Right cardiac atrium (tissue), 5 donors: Measurements from ENCODE around the gene DBNL. TPM values are rescaled to one million over a fixed set of nuclear protein-coding genes. Genes with fewer than 3 reads are reported as not detected.

Experiments used
- ATAC-seq, 2 donors: fragments of 200-7000 bp; cut with Tn5 transposase; one replicate each; pipeline versions ENCODE4 v1.8.0 to v1.9.1; 2020; ENCODE audit warnings: moderate library complexity in 2 of 2, mild to moderate bottlenecking in 1 of 2
- DNase-seq, 3 donors: peaks; one replicate each; pipeline ENCODE4 v3.0.0-alpha.2; 2020
- H3K27ac ChIP-seq: one replicate; pipeline ENCODE4 v1.5.1; 2013; ENCODE audit warnings: mild to moderate bottlenecking, low read length, control low read depth, moderate library complexity
- H3K27me3 ChIP-seq: one replicate; pipeline ENCODE4 v1.6.1; 2013; ENCODE audit not compliant: control insufficient read depth, insufficient read depth
- H3K4me1 ChIP-seq: one replicate; pipeline ENCODE4 v1.6.1; 2013; ENCODE audit warnings: low read length; ENCODE audit not compliant: control insufficient read depth, insufficient read depth
- H3K4me3 ChIP-seq: one replicate; pipeline ENCODE4 v1.5.1; 2013; ENCODE audit warnings: low read length, control low read depth
- H3K9me3 ChIP-seq: one replicate; pipeline ENCODE4 v1.6.1; 2013; ENCODE audit warnings: low read length; ENCODE audit not compliant: control insufficient read depth
- WGBS: extraction: QIAGEN DNeasy Blood & Tissue Kit; methylation state at CpG from one replicate; pipeline ENCODE4 v1.1.7; 2013; 5-methylcytosine and 5-hydroxymethylcytosine counted together
- intact Hi-C, 4 donors: fragments of 100-400 bp; cut with DNase I; formaldehyde crosslinking; loops; one replicate each; pipeline versions ENCODE4 v1.11.0 to v1.14.0; 2022 to 2023
- polyA plus RNA-seq: library from polyadenylated mRNA; stranded (reverse); fragments of 200-250 nt; gene quantifications from one replicate; pipeline ENCODE4 v1.2.3, GENCODE V29; 2013
- total RNA-seq, 4 donors: library from RNA; stranded (reverse); fragmentation: NEBNext Ultra II Directional; extraction: Animal tissue kit (Norgen Biotek cat#: 25700); gene quantifications; one replicate each; pipeline ENCODE4 v1.2.1, GENCODE V29; 2021
- donor health status: healthy with polysubstance abuse.
- donor health status: DM: no; HTN: yes; CAD: no.
- donor health status: DM: no; HTN: no; CAD: no.
- donor health status: DM: no; HTN: yes; CAD: no; lungs with severe emphysema.
- donor health status: DM: yes; HTN: yes; CAD: no.

Gene DBNL
- total and polyA plus RNA-seq, 5 donors: 34.3 to 44.6 (median 37.5) TPM

GRCh38 chr7:44072364-44073231, 28.1 kb downstream of the DBNL start:
- H3K27me3 ChIP-seq: no peaks in the 10 kb centered on the region
- WGBS: 32% methylated on average over 12 of the region's 12 CpGs
- peak; percentile 39 to 75 for ATAC-seq
- H3K9me3 ChIP-seq: no peaks in the 10 kb centered on the region
- H3K27ac ChIP-seq: peak overlapping the region; percentile 28
- DNase-seq: peak; percentile 91 to 94 (median 94)
- H3K4me1 ChIP-seq: peaks cover 3% of the 10 kb centered on the region
- intact Hi-C loops: loop anchor here in 3 of 4 donors (5.0 to 10.0 kb wide), 2 partner anchors 115 to 122 kb away; partner anchors contain the start of gene GCK (in 1 of the 3)
- no peak overlapping the region for H3K4me3 ChIP-seq

DNA sequence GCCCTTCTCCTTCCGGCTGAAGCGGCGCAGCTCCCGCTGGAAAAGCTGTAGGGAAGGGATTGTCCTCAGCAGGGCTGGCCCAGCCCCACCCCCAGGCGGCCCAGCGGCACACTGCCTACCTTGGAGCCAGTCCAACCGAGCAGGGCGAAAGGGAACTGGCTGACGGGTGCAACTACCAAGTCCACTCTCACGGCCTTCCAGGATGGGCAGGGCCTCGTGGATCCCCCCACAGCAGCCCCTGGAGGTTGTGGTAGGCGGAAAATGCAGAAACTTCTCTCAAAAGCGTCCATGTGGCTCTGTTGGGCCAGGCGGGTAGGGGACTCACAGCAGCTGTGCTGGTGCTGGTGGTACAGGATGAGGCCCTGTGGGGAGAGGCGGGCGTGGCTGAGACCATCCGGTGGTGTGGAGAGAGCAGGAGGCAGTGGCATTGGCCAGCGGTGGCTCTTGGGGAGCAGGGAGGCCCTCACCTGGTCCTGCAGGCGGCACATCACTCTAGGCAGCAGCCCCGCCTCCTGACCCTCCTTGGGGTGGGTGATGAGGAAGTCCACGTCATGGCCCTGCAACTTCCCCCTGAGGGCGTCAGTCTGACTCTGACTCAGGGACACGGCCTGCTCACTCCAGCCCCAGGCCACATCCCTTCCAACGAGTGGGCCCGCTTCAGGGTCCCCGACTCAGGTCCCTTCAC, 29.3 kb downstream of the DBNL start:
- Histone ChIP-seq H3K27ac (peak overlapping the region; percentile 63), H3K9me3 (no peaks in the 10 kb centered on the region), H3K4me1 (no peaks in the 10 kb centered on the region), H3K27me3 (no peaks in the 10 kb centered on the region), H3K4me3 (no peak overlapping the region)
- WGBS: 52% methylated on average over 26 of the region's 26 CpGs
- intact Hi-C loops: loop anchor here in 3 of 4 donors (5.0 to 10.0 kb wide), 2 partner anchors 113 to 121 kb away; partner anchors contain the start of gene GCK (in 1 of the 3)
- ATAC-seq (peak; percentile 61 to 77), DNase-seq (peak; percentile 80 to 93 (median 90))

- H3K9me3 ChIP-seq: no peaks in the 10 kb centered on the region
- WGBS: 82% methylated on average over 13 of the region's 13 CpGs
- H3K27ac ChIP-seq: peak overlapping the region; percentile 16
- no peaks in the 10 kb centered on the region for H3K27me3 ChIP-seq
- no peak for DNase-seq
- intact Hi-C loops: loop anchor here in 3 of 4 donors (5.0 to 10.0 kb wide), 2 partner anchors 113 to 120 kb away; partner anchors contain the start of gene GCK (in 1 of the 3)
- no peak overlapping the region for H3K4me3 ChIP-seq
- ATAC-seq: no peak
- no peaks in the 10 kb centered on the region for H3K4me1 ChIP-seq
These were observed 29.8 kb downstream of the DBNL start for GRCh38 chr7:44074349-44074695.

DNA sequence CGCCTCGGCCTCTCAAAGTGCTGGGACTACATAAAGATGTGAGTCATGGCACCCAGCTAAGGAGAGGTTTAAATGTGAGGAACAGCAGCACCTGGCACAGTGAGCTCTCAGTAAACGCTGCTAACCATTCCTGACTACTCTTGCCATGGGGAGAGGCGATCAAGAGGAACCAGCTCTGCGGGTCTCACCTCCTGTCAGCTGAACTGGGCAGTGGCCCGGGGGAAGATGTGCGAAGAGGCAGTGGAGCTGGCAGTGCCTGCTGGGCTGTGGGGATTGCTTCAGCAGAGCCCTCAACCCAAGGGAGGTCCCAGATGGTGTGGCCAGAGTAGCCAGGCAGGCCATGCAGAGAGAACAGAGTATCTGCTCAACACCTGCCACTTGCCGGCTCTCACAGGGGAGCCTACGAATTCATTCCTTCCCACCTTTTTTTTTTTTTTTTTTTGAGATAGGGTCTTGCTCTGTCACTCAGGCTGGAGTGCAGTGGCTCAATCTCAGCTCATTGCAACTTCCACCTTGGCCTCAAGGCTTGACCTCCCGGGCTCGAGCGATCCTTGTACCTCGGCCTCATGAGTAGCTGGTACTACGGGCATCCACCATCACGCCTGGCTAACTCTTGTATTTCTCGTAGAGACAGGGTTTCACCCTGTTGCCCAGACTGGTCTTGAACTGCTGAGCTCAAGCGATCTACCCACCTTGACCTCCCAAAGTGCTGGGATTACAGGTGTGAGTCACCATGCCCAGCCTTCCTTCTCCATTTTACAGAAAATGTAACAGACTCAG, 31.0 kb downstream of the DBNL start:
- 93% methylated on average over 17 of the region's 17 CpGs for WGBS
- no peaks in the 10 kb centered on the region for H3K4me1 ChIP-seq
- intact Hi-C loops: loop anchor here in 2 of 4 donors (10.0 kb wide), 1 partner anchor 119 kb away; no protein-coding TSS in a partner anchor
- DNase-seq (peak in 1 of 3 donors; percentile 13), ATAC-seq (no peak)
- H3K4me3 ChIP-seq: no peak overlapping the region
- no peaks in the 10 kb centered on the region for H3K27me3 ChIP-seq
- H3K9me3 ChIP-seq: no peaks in the 10 kb centered on the region
- H3K27ac ChIP-seq: peak overlapping the region; percentile 57

DNA sequence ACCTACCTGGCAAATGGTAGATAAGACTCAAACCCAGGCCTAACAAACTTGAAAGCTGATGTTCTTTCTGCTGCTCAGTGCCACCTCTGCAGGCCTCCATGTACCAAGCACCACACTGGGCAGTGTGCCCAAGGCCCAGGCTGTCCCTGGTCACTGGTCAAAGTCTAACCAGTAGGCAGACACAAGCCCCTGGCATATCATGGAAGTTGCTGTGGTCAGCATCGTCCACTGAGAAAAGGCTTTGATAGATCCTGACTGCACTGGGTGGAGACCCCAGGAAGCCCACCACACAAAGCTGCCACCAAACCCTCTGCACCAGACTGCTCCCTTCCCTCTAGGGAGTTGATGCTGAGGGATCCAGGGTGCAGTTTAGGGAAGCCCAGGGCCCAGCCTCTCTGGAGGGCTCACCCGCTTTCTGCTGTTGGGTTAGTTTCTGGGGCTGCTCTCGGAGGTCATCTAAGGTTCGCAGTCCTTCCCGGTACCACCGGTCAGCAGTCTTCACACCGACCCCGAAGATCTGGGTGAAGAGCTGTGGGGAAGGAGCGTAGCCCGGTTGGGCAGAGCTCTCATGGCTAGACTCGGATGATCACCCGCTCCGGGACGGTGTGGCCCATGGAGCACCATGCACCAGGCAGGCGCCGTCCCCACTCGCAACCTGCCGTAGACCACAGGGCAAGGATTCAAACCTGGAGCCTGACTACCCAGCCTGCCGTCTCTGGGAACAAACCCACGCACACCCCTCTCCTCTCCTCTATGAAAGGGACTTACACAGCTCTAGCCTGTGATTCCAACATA, 31.8 kb downstream of the DBNL start:
- WGBS: 92% methylated on average over 20 of the region's 20 CpGs
- DNase-seq (peak in 2 of 3 donors; percentile 28 to 80), ATAC-seq (no peak)
- no peaks in the 10 kb centered on the region for H3K27me3 ChIP-seq
- no peaks in the 10 kb centered on the region for H3K9me3 ChIP-seq
- intact Hi-C loops: loop anchor here in 2 of 4 donors (10.0 kb wide), 1 partner anchor 119 kb away; no protein-coding TSS in a partner anchor
- H3K4me1 ChIP-seq: peaks cover 3% of the 10 kb centered on the region
- no peak overlapping the region for H3K4me3 ChIP-seq
- peak overlapping the region; percentile 57 for H3K27ac ChIP-seq

GRCh38 chr7:44077061-44077460, 32.6 kb downstream of the DBNL start:
- peak overlapping the region; percentile 39 for H3K27ac ChIP-seq
- intact Hi-C loops: loop anchor here in 2 of 4 donors (10.0 kb wide), 1 partner anchor 118 kb away; no protein-coding TSS in a partner anchor
- 83% methylated on average over 9 of the region's 9 CpGs for WGBS

GRCh38 chr7:44077681-44078091, 33.2 kb downstream of the DBNL start:
- H3K27ac ChIP-seq: peak overlapping the region; percentile 77

More at GRCh38 chr7:44077061-44077460, 32.6 kb downstream of the DBNL start:
- Histone ChIP-seq H3K4me1 (peaks cover 3% of the 10 kb centered on the region), H3K27me3 (no peaks in the 10 kb centered on the region), H3K4me3 (no peak overlapping the region), H3K9me3 (no peaks in the 10 kb centered on the region)
- no peak for ATAC-seq
- DNase-seq: peak in 1 of 3 donors; percentile 3

GRCh38 chr7:44078521-44078920, 34.0 kb downstream of the DBNL start:
- peak in 2 of 3 donors; percentile 5 to 49 for DNase-seq
- H3K27me3 ChIP-seq: no peaks in the 10 kb centered on the region
- no peak overlapping the region for H3K4me3 ChIP-seq
- H3K9me3 ChIP-seq: no peaks in the 10 kb centered on the region
- intact Hi-C loops: loop anchor here in 2 of 4 donors (10.0 kb wide), 1 partner anchor 116 kb away; no protein-coding TSS in a partner anchor
- peak overlapping the region; percentile 77 for H3K27ac ChIP-seq
- H3K4me1 ChIP-seq: peaks cover 3% of the 10 kb centered on the region
- WGBS: 77% methylated on average over 8 of the region's 8 CpGs
- no peak for ATAC-seq

More at GRCh38 chr7:44077681-44078091, 33.2 kb downstream of the DBNL start:
- Histone ChIP-seq H3K9me3 (no peaks in the 10 kb centered on the region), H3K27me3 (no peaks in the 10 kb centered on the region), H3K4me1 (peaks cover 3% of the 10 kb centered on the region), H3K4me3 (no peak overlapping the region)
- ATAC-seq (peak; percentile 1 to 2), DNase-seq (peak; percentile 53 to 83 (median 77))
- intact Hi-C loops: loop anchor here in 2 of 4 donors (10.0 kb wide), 1 partner anchor 117 kb away; no protein-coding TSS in a partner anchor
- WGBS: 57% methylated on average over 5 of the region's 5 CpGs

DNA sequence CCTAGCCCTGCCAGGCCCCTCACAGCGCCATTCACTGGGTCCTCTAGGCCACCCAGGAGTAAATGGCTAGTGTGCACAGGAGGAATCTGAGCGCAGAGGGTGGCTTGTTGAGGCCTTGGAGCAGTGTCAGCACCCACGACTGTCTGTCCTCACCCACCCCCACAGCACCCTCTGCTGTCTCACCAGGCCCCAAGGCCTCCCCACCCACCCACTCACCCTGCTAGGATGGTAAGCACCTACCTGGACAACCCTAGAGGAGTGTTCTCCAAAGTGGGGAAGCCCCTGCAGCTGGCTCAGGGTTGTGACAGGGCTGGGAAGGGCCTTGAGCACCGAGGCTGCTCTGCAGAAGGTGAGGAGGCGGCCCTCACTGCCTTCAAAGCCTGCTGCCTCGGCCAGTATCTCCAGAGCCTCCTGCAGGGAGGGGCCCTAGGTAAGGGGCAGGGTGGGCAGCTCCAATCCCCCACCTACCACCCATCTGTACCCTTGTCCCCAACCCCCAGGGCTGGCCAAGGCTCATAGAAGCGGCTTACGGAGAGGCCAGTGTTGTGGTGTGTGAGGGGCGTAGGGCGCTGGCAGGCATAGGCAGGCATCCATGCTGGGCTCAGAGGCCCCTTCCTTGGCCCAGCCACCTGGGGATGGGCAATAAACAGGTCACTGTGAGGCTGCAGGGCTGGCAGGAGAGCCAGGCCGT, 35.0 kb downstream of the DBNL start:
- peaks cover 3% of the 10 kb centered on the region for H3K4me1 ChIP-seq
- no peaks in the 10 kb centered on the region for H3K9me3 ChIP-seq
- peak in 2 of 3 donors; percentile 15 to 46 for DNase-seq
- H3K27me3 ChIP-seq: no peaks in the 10 kb centered on the region
- intact Hi-C loops: loop anchor here in 3 of 4 donors (5.0 to 10.0 kb wide), 2 partner anchors 43 to 115 kb away; partner anchors contain the start of gene POLD2 (in 3 of the 3)
- ATAC-seq: no peak
- H3K27ac ChIP-seq: peak overlapping the region; percentile 11
- 86% methylated on average over 11 of the region's 11 CpGs for WGBS
- no peak overlapping the region for H3K4me3 ChIP-seq
